ENCODE measurements around the gene RSPO4.

The RSPO4 gene

DNA sequence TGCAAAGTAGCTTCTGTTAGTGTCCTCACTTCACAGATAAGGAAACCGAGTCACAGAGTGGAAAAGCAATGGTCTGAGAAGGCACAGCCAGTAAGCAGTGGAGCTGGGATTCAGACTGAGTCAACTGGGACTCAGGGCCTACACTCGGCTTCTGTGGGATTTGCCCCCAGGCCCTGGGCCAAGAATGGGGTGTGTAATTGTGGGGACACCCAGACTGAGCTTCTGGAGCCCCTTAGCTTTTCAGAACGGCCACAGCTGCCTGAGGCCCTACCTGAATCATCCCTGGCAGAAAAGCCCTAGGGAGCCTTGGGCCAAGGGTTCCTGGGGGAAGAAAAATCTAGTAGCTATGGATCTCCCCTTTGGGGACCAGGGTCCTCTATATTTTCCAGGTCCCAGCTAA is 92.5 kb downstream of the RSPO4 start:
- DNase-seq (ENCODE audit: low spot score): no peak
